Stimulated activated CD8-positive, alpha-beta memory T cell treated with anti-CD3 and anti-CD28 coated beads, Interleukin-7, amount 100 ng/mL, for 1 hour (primary cell): ENCODE measurements around the gene MEF2D.

Experiments
- DNase-seq, 2 donors: peaks; one replicate each; pipeline ENCODE4 v3.0.0-alpha.2; 2020; ENCODE audit warnings: low read depth in 2 of 2

Gene MEF2D

GRCh38 chr1:156500543-156500792 is at the start of gene MEF2D:
TSS of gene MEF2D (minus strand) at chr1:156500775. CDS start at chr1:156483292, 17,483 bp downstream.
- no peak for DNase-seq

- no peak for DNase-seq
Measured at GRCh38 chr1:156550346-156550745, 49.8 kb upstream of the MEF2D start.

- DNase-seq: no peak
Measured at GRCh38 chr1:156549831-156550230, 49.3 kb upstream of the MEF2D start.

- DNase-seq: no peak
Measured at GRCh38 chr1:156549390-156549789, 48.8 kb upstream of the MEF2D start.

GRCh38 chr1:156547982-156548381 is 47.4 kb upstream of the MEF2D start:
- no peak for DNase-seq

- no peak for DNase-seq
Measured at GRCh38 chr1:156547434-156547833, 46.9 kb upstream of the MEF2D start.

- DNase-seq: no peak
Measured at GRCh38 chr1:156546267-156546666, 45.7 kb upstream of the MEF2D start.

- DNase-seq: no peak
Measured at GRCh38 chr1:156544592-156545102, 44.1 kb upstream of the MEF2D start.

- no peak for DNase-seq
Measured at GRCh38 chr1:156543066-156543465, 42.5 kb upstream of the MEF2D start.

- DNase-seq: no peak
Measured at GRCh38 chr1:156540955-156541354, 40.4 kb upstream of the MEF2D start.

- no peak for DNase-seq
Measured at GRCh38 chr1:156539818-156540355, 39.3 kb upstream of the MEF2D start.

- no peak for DNase-seq
Measured at GRCh38 chr1:156538711-156539440, 38.3 kb upstream of the MEF2D start.

- no peak for DNase-seq
Measured at GRCh38 chr1:156537027-156537426, 36.5 kb upstream of the MEF2D start.

GRCh38 chr1:156534424-156535060 is 34.0 kb upstream of the MEF2D start:
- DNase-seq: no peak

GRCh38 chr1:156533568-156534220 is 33.1 kb upstream of the MEF2D start:
- DNase-seq: no peak

GRCh38 chr1:156532374-156532773 is 31.8 kb upstream of the MEF2D start:
- DNase-seq: no peak

GRCh38 chr1:156530006-156530405 is 29.4 kb upstream of the MEF2D start:
- no peak for DNase-seq

GRCh38 chr1:156528875-156529425 is 28.4 kb upstream of the MEF2D start:
- no peak for DNase-seq

- DNase-seq: no peak
Measured at GRCh38 chr1:156528231-156528630, 27.7 kb upstream of the MEF2D start.

GRCh38 chr1:156527584-156527983 is 27.0 kb upstream of the MEF2D start:
- no peak for DNase-seq

GRCh38 chr1:156525856-156526489 is 25.4 kb upstream of the MEF2D start:
- no peak for DNase-seq

- no peak for DNase-seq
Measured at GRCh38 chr1:156525071-156525501, 24.5 kb upstream of the MEF2D start.
